Astrocyte (in vitro differentiated cells and primary cell): ENCODE results near the gene OPALIN. TPM values are rescaled to one million over a fixed set of nuclear protein-coding genes. Genes with fewer than 3 reads are reported as not detected.

Experiments
- DNase-seq: peaks from one replicate; pipeline ENCODE4 v3.0.0-alpha.2; 2010; ENCODE audit warnings: low read depth
- FAIRE-seq: peaks from 2 replicates; lab custom pipeline; 2011; peaks lifted over from hg19 to GRCh38; lab: Jason Lieb, UNC
- H2AFZ ChIP-seq: 2 replicates; pipeline ENCODE4 v1.6.0; 2012; ENCODE audit warnings: low read depth, low read length, inconsistent platforms
- H3K27ac ChIP-seq: 2 replicates; pipeline ENCODE4 v1.5.1; 2011; ENCODE audit warnings: low read depth, low read length, inconsistent platforms
- H3K27me3 ChIP-seq: 2 replicates; pipeline ENCODE4 v1.6.0; 2011; ENCODE audit warnings: low read length, inconsistent platforms; ENCODE audit not compliant: insufficient read depth
- H3K36me3 ChIP-seq: 2 replicates; pipeline ENCODE4 v1.5.1; 2011; ENCODE audit warnings: low read length, inconsistent platforms; ENCODE audit not compliant: insufficient read depth
- H3K4me1 ChIP-seq: 2 replicates; pipeline ENCODE4 v1.5.1; 2011; ENCODE audit warnings: low read length, inconsistent platforms; ENCODE audit not compliant: insufficient read depth
- H3K4me2 ChIP-seq: 2 replicates; pipeline ENCODE4 v1.6.0; 2012; ENCODE audit warnings: low read length, inconsistent platforms
- H3K4me3 ChIP-seq: 2 replicates; pipeline ENCODE4 v1.5.1; 2011; ENCODE audit warnings: low read depth, mild to moderate bottlenecking, low read length, inconsistent platforms; ENCODE audit not compliant: insufficient read depth
- H3K79me2 ChIP-seq: 2 replicates; pipeline ENCODE4 v1.6.0; 2012; ENCODE audit warnings: mild to moderate bottlenecking, low read length, inconsistent platforms; ENCODE audit not compliant: insufficient read depth
- H3K9ac ChIP-seq: 2 replicates; pipeline ENCODE4 v1.6.0; 2012; ENCODE audit warnings: mild to moderate bottlenecking, low read length, inconsistent platforms
- H3K9me3 ChIP-seq: 2 replicates; pipeline ENCODE4 v1.5.1; 2012; ENCODE audit warnings: low read depth, mild to moderate bottlenecking, low read length, inconsistent platforms; ENCODE audit not compliant: insufficient read depth
- H4K20me1 ChIP-seq: 2 replicates; pipeline ENCODE4 v1.6.0; 2012; ENCODE audit warnings: low read length, inconsistent platforms; ENCODE audit not compliant: insufficient read depth
- H3K27ac Mint-ChIP-seq: one replicate; pipeline ENCODE4 v1.8.0; 2021; ENCODE audit warnings: mild to moderate bottlenecking, mixed read lengths; ENCODE audit not compliant: unreplicated experiment
- H3K27me3 Mint-ChIP-seq: one replicate; pipeline ENCODE4 v1.8.0; 2021; ENCODE audit warnings: low read depth, mixed read lengths; ENCODE audit not compliant: unreplicated experiment
- H3K36me3 Mint-ChIP-seq: one replicate; pipeline ENCODE4 v1.8.0; 2021; ENCODE audit warnings: low read depth, mixed read lengths; ENCODE audit not compliant: unreplicated experiment
- H3K4me1 Mint-ChIP-seq: one replicate; pipeline ENCODE4 v1.8.0; 2021; ENCODE audit warnings: low read depth, mixed read lengths; ENCODE audit not compliant: unreplicated experiment
- H3K4me3 Mint-ChIP-seq: one replicate; pipeline ENCODE4 v1.8.0; 2021; ENCODE audit warnings: mild to moderate bottlenecking, moderate library complexity, mixed read lengths; ENCODE audit not compliant: unreplicated experiment
- H3K9me3 Mint-ChIP-seq: one replicate; pipeline ENCODE4 v1.8.0; 2021; ENCODE audit warnings: mild to moderate bottlenecking, mixed read lengths; ENCODE audit not compliant: unreplicated experiment
- CTCF ChIP-seq: IDR thresholded peaks from 2 replicates; pipeline ENCODE4 v1.5.1; 2011; ENCODE audit warnings: low read depth, mild to moderate bottlenecking, inconsistent platforms, low read length, moderate library complexity; ENCODE audit not compliant: insufficient read depth
- EZH2 ChIP-seq: IDR thresholded peaks from 2 replicates; pipeline ENCODE4 v1.6.1; 2012; ENCODE audit warnings: mild to moderate bottlenecking, low read length, inconsistent platforms; ENCODE audit not compliant: insufficient read depth
- total RNA-seq: library from RNA; stranded (reverse); gene quantifications from 2 replicates; pipeline ENCODE4 v1.2.1, GENCODE V29; 2021

Gene OPALIN
- total RNA-seq, 1 donor from 2014 or later = not detected

- DNase-seq (no peak), FAIRE-seq (no peak)
- Histone ChIP-seq H3K9me3 (no peaks in the 10 kb centered on the region), H3K27ac (no peak overlapping the region), H3K4me1 (peaks cover 10% of the 10 kb centered on the region), H3K27me3 (no peaks in the 10 kb centered on the region), H3K4me2 (no peak overlapping the region), H3K36me3 (no peaks in the 10 kb centered on the region), H2AFZ (no peak overlapping the region), H3K79me2 (no peaks in the 10 kb centered on the region), H3K9ac (no peak overlapping the region), H4K20me1 (no peaks in the 10 kb centered on the region), H3K4me3 (no peak overlapping the region)
- Mint-ChIP-seq H3K9me3 (peaks cover 10% of the 10 kb centered on the region), H3K4me3 (no peak overlapping the region), H3K4me1 (peaks cover 14% of the 10 kb centered on the region), H3K36me3 (peaks cover 5% of the 10 kb centered on the region), H3K27ac (no peak overlapping the region), H3K27me3 (peaks cover 9% of the 10 kb centered on the region)
- TF ChIP-seq EZH2 (no peak), CTCF (no peak)
These were observed 25.7 kb upstream of the OPALIN start for GRCh38 chr10:96384506-96384905.

- Histone ChIP-seq H3K36me3 (no peaks in the 10 kb centered on the region), H3K79me2 (no peaks in the 10 kb centered on the region), H3K4me2 (no peak overlapping the region), H3K9ac (no peak overlapping the region), H4K20me1 (no peaks in the 10 kb centered on the region), H3K4me3 (no peak overlapping the region), H2AFZ (no peak overlapping the region), H3K9me3 (no peaks in the 10 kb centered on the region), H3K27ac (no peak overlapping the region), H3K27me3 (no peaks in the 10 kb centered on the region), H3K4me1 (no peaks in the 10 kb centered on the region)
- H3K4me3 Mint-ChIP-seq = no peak overlapping the region
- peaks cover 5% of the 10 kb centered on the region for H3K4me1 Mint-ChIP-seq
- DNase-seq (no peak), FAIRE-seq (no peak)
- H3K27ac Mint-ChIP-seq = no peak overlapping the region
- no peak for TF ChIP-seq CTCF
- H3K36me3 Mint-ChIP-seq = peaks cover 5% of the 10 kb centered on the region
- H3K9me3 Mint-ChIP-seq = peaks cover 2% of the 10 kb centered on the region
- H3K27me3 Mint-ChIP-seq = peaks cover 8% of the 10 kb centered on the region
These were observed 22.0 kb upstream of the OPALIN start for GRCh38 chr10:96380821-96381220.

GRCh38 chr10:96379758-96380157 is 21.0 kb upstream of the OPALIN start:
- H3K4me2 ChIP-seq = no peak overlapping the region
- DNase-seq (no peak), FAIRE-seq (no peak)
- TF ChIP-seq EZH2 (no peak), CTCF (no peak)
- peaks cover 3% of the 10 kb centered on the region for H3K36me3 Mint-ChIP-seq
- no peak overlapping the region for H3K27ac ChIP-seq
- no peak overlapping the region for H3K9ac ChIP-seq
- H3K27me3 ChIP-seq = no peaks in the 10 kb centered on the region
- H3K9me3 Mint-ChIP-seq = no peaks in the 10 kb centered on the region
- H3K27me3 Mint-ChIP-seq = peaks cover 8% of the 10 kb centered on the region
- no peaks in the 10 kb centered on the region for H3K36me3 ChIP-seq
- no peaks in the 10 kb centered on the region for H3K9me3 ChIP-seq
- H3K27ac Mint-ChIP-seq = no peak overlapping the region
- H3K79me2 ChIP-seq = no peaks in the 10 kb centered on the region
- H3K4me1 ChIP-seq = peaks cover 4% of the 10 kb centered on the region
- H2AFZ ChIP-seq = no peak overlapping the region
- H3K4me1 Mint-ChIP-seq = peaks cover 9% of the 10 kb centered on the region
- H3K4me3 Mint-ChIP-seq = no peak overlapping the region
- H3K4me3 ChIP-seq = no peak overlapping the region
- H4K20me1 ChIP-seq = no peaks in the 10 kb centered on the region
